Mononuclear cell (primary cell): Measurements from ENCODE around the gene GGA1. TPM values are rescaled to one million over a fixed set of nuclear protein-coding genes. Genes with fewer than 3 reads are reported as not detected.
A peak's percentile ranks its signal among the peaks of the same experiment; 100 is the strongest.
"Not testable (repeated sequence)": the region's sequence is repeated elsewhere in the genome, so short reads cannot be mapped to it uniquely, and the experiment has no call there.

Experiments used
- H3K27me3 ChIP-seq: 2 replicates; pipeline ENCODE4 v1.6.0; 2011; ENCODE audit warnings: low read length, control low read depth; ENCODE audit not compliant: insufficient read depth
- H3K4me1 ChIP-seq: 2 replicates; pipeline ENCODE4 v1.5.1; 2011; ENCODE audit warnings: mild to moderate bottlenecking, low read length, control low read depth; ENCODE audit not compliant: insufficient read depth
- H3K4me3 ChIP-seq: 2 replicates; pipeline ENCODE4 v1.5.1; 2011; ENCODE audit warnings: mild to moderate bottlenecking, low read length, moderate library complexity
- H3K9me3 ChIP-seq: 2 replicates; pipeline ENCODE4 v1.5.1; 2011; ENCODE audit warnings: low read depth, mild to moderate bottlenecking, control low read depth, low read length
- total RNA-seq: library from RNA; depleted of rRNA; stranded (reverse); fragments of >200 nt; gene quantifications from one replicate; pipeline ENCODE4 v1.2.3, GENCODE V29; 2012

Gene GGA1
- total RNA-seq, 1 donor = 60.8 TPM

GRCh38 chr22:37594237-37594636 is 14.4 kb upstream of the GGA1 start:
- no peaks in the 10 kb centered on the region for H3K27me3 ChIP-seq
- no peak overlapping the region for H3K4me3 ChIP-seq
- H3K4me1 ChIP-seq = peaks cover 30% of the 10 kb centered on the region
- H3K9me3 ChIP-seq = no peaks in the 10 kb centered on the region

- Histone ChIP-seq H3K27me3 (no peaks in the 10 kb centered on the region), H3K9me3 (no peaks in the 10 kb centered on the region), H3K4me3 (no peak overlapping the region), H3K4me1 (peaks cover 2% of the 10 kb centered on the region)
Measured at GRCh38 chr22:37599153-37599552, 9.5 kb upstream of the GGA1 start.

GRCh38 chr22:37601203-37601539 is 7.5 kb upstream of the GGA1 start:
- Histone ChIP-seq H3K4me3 (no peak overlapping the region), H3K4me1 (peaks cover 17% of the 10 kb centered on the region), H3K9me3 (no peaks in the 10 kb centered on the region), H3K27me3 (no peaks in the 10 kb centered on the region)

DNA sequence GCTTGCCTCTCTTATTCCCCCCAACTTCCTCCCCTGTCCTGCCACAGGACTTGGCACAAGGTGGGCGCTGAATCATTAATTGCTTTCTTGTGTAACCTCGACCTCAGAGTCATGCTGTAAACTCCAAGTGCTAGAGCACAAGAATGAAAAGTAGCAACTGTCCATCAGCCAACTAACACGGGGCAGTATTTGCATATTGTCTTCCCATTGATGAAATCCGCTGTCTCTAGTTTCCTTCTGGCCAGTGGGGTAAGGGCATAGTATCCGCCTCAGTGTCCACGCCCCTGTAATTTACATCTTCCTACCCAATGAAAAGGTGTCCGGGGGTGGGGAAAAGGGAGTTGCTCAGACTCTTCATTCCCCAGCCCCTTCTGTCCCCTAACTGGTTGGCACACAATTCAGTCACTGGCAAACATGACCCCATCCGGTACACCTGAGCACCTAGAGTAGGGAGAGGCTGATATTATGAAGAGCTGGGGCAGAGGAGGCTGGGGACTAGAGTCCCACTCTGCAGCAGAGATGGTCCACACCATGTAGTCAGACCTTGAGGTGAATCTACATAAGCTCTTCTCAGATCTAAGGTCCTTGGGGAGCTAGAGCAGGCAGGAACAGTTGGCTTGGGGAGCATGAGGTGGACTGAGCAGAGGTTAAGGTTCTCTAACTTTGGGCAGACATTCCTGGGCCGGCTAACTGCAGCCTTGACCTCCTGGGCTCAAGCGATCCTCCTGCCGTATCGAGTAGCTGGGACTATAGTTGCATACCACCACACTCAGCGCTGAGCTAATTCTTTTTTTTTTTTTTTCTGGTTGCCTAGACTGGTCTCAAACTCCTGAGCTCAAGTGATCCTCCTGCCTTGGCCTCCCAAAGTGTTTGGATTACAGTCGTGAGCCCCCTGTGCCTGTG is 6.8 kb upstream of the GGA1 start:
- Histone ChIP-seq H3K4me1 (peaks cover 18% of the 10 kb centered on the region), H3K4me3 (no peak overlapping the region), H3K9me3 (no peaks in the 10 kb centered on the region), H3K27me3 (no peaks in the 10 kb centered on the region)

DNA sequence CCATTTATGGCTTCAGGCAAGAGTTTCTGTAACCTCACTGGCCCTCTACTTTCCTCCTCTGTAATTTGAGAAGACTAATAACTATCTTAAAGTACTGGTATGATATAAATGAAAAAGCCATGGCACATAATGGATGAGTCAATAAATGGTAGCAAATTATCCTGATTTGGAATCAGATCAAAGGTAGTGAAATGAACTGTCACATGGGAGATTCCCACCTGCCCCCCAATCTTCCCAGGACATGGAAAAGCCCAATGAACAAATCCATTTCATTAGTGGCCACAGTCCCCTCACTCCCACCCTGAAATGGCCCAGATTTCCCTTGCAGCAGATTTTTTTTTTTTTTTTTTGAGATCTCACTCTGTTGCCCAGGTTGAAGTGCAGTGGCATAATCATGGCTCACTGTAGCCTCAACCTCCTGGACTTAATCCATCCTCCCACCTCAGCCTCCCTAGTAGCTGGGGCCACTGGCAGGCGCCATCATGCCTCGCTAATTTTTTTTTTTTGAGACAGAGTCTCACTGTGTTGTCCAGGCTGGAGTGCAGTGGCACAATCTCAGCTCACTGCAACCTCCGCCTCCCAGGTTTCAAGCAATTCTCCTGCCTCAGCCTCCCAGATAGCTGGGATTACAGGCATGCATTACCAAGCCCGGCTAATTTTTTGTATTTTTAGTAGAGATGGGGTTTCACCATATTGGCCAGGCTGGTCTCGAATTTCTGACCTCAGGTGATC is 5.9 kb upstream of the GGA1 start:
- peaks cover 27% of the 10 kb centered on the region for H3K4me1 ChIP-seq
- H3K9me3 ChIP-seq, H3K4me3 ChIP-seq, H3K27me3 ChIP-seq: not testable (repeated sequence)

DNA sequence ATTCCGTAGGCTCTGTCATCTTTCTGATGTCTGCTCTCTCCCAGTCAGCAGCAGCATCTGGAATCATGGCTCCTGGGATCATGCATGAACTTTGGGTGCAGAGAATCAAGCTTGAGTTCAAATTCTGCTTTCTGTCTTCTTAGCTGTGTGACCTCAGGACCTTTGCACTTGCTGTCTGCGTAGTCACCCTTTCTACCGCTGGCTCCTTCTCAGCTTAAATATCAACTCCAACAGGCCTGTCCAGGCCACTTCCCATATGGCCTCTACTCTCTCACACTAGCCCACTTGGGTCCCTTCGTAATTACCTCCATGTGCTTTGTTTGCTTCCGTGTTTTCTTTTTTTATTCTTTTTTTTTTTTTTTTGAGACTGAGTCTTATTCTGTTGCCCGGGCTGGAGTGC is 4.6 kb upstream of the GGA1 start:
- H3K4me1 ChIP-seq = peaks cover 33% of the 10 kb centered on the region
- no peaks in the 10 kb centered on the region for H3K9me3 ChIP-seq
- no peaks in the 10 kb centered on the region for H3K27me3 ChIP-seq
- H3K4me3 ChIP-seq = no peak overlapping the region

DNA sequence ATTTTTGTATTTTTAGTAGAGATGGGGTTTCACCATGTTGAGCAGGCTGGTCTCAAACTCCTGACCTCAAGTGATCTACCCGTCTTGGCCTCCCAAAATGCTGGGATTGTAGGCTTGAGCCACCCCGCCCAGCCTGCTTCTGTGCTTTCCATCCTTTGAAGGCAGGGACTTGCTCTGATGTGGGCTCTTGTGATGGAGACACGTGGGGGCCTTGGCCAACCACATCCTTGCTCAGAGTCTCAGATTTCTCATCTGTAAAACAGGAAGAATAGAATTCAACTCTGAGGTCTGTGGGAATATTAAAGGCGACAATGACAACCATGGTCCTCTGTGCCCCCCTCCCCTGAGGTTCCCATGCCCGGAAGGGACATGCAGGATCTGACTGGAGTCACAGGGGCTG is 3.8 kb upstream of the GGA1 start:
- no peak overlapping the region for H3K4me3 ChIP-seq

GRCh38 chr22:37607010-37607934 is 1.4 kb upstream of the GGA1 start:
- Histone ChIP-seq H3K4me1 (peaks cover 59% of the 10 kb centered on the region), H3K27me3 (no peaks in the 10 kb centered on the region), H3K9me3 (no peaks in the 10 kb centered on the region), H3K4me3 (peak overlapping the region; percentile 33)

More for the DNA sequence above, 3.8 kb upstream of the GGA1 start:
- H3K27me3 ChIP-seq = no peaks in the 10 kb centered on the region
- no peaks in the 10 kb centered on the region for H3K9me3 ChIP-seq
- H3K4me1 ChIP-seq = peaks cover 40% of the 10 kb centered on the region

- Histone ChIP-seq H3K9me3 (no peaks in the 10 kb centered on the region), H3K4me1 (peaks cover 59% of the 10 kb centered on the region), H3K4me3 (peak overlapping the region; percentile 83), H3K27me3 (no peaks in the 10 kb centered on the region)
Measured at GRCh38 chr22:37607935-37608476, 628 bp upstream of the GGA1 start.

- H3K4me3 ChIP-seq = peak overlapping the region; percentile 83
- no peaks in the 10 kb centered on the region for H3K9me3 ChIP-seq
- H3K4me1 ChIP-seq = peaks cover 54% of the 10 kb centered on the region
- no peaks in the 10 kb centered on the region for H3K27me3 ChIP-seq
Measured at GRCh38 chr22:37609240-37610152, 862 bp downstream of the GGA1 start.

- Histone ChIP-seq H3K4me3 (peak overlapping the region; percentile 83), H3K4me1 (peaks cover 48% of the 10 kb centered on the region)
- not testable (repeated sequence) for H3K9me3 ChIP-seq, H3K27me3 ChIP-seq
Measured at GRCh38 chr22:37610153-37610475, 1.5 kb downstream of the GGA1 start.

GRCh38 chr22:37610480-37611129 is 2.0 kb downstream of the GGA1 start:
- no peaks in the 10 kb centered on the region for H3K27me3 ChIP-seq
- H3K4me1 ChIP-seq = peaks cover 43% of the 10 kb centered on the region
- no peaks in the 10 kb centered on the region for H3K9me3 ChIP-seq
- H3K4me3 ChIP-seq = no peak overlapping the region

GRCh38 chr22:37611207-37611606 is 2.6 kb downstream of the GGA1 start:
- H3K4me3 ChIP-seq = no peak overlapping the region
- no peaks in the 10 kb centered on the region for H3K27me3 ChIP-seq
- H3K4me1 ChIP-seq = peaks cover 42% of the 10 kb centered on the region
- no peaks in the 10 kb centered on the region for H3K9me3 ChIP-seq
